ENCODE measurements around the gene FAIM2. TPM values are rescaled to one million over a fixed set of nuclear protein-coding genes. Genes with fewer than 3 reads are reported as not detected.
A peak's percentile ranks its signal among the peaks of the same experiment; 100 is the strongest.

FAIM2 gene
- total RNA-seq, 4 donors from 2014 or later: 4.1 to 10.3 (median 7.4) TPM

DNA sequence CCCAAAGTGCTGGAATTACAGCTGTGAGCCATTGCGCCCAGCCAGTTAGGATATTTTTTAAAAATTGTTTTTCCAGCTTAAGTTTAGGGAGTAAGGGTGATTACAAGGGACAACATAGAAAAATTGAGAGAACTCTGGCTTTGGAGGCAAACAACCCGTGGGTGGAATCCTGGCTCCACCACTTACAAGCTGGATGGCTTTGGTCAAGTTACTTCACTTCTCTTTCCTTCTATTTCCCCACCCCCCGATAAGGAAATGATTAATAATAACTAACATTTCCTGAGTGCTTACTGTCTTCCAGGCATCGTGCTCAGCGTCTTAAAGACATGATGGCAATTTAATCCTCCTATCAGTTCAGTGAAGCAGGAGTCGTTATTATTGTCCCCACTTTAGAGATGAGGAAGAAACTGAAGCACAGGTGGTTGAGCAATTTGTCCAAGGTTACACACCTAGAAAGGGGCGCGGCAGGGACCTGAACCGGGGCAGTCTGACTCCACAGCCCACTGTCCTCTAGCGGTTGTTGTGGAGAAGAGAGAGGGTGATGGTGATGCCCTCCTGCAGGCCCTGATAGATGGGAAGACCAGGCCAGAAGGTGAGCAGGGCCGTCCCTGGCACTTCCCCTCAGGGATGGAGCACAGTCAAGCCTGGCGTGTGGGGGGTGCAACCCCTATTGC is 16.7 kb upstream of the FAIM2 start:
- Histone ChIP-seq H3K27ac (replicated peaks in 1 of 4) (peak overlapping the region in 1 of 4 donors; percentile 23), H3K4me3 (no peak overlapping the region), H3K27me3 (peaks cover 0 to 22% (median 0%) of the 10 kb centered on the region in 4 donors), H3K36me3 (no peaks in the 10 kb centered on the region), H3K9me3 (no peaks in the 10 kb centered on the region), H3K4me1 (peaks cover 0 to 12% (median 11%) of the 10 kb centered on the region in 4 donors)
- DNase-seq (ENCODE audit: extremely low spot score): no peak
- 62% methylated on average over 12 of the region's 12 CpGs for WGBS
- intact Hi-C loops (cut with DNase I): no loop called here
- TF ChIP-seq POLR2A (IDR thresholded peaks at IDR 0.05; ENCODE audit: low read depth): no peak
- no peak for TF ChIP-seq POLR2AphosphoS5 (IDR thresholded peaks at IDR 0.05)
- no peak for TF ChIP-seq EP300 (IDR thresholded peaks at IDR 0.05)
- TF ChIP-seq, protein P1, sequence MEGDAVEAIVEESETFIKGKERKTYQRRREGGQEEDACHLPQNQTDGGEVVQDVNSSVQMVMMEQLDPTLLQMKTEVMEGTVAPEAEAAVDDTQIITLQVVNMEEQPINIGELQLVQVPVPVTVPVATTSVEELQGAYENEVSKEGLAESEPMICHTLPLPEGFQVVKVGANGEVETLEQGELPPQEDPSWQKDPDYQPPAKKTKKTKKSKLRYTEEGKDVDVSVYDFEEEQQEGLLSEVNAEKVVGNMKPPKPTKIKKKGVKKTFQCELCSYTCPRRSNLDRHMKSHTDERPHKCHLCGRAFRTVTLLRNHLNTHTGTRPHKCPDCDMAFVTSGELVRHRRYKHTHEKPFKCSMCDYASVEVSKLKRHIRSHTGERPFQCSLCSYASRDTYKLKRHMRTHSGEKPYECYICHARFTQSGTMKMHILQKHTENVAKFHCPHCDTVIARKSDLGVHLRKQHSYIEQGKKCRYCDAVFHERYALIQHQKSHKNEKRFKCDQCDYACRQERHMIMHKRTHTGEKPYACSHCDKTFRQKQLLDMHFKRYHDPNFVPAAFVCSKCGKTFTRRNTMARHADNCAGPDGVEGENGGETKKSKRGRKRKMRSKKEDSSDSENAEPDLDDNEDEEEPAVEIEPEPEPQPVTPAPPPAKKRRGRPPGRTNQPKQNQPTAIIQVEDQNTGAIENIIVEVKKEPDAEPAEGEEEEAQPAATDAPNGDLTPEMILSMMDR (IDR thresholded peaks at IDR 0.05): no peak

DNA sequence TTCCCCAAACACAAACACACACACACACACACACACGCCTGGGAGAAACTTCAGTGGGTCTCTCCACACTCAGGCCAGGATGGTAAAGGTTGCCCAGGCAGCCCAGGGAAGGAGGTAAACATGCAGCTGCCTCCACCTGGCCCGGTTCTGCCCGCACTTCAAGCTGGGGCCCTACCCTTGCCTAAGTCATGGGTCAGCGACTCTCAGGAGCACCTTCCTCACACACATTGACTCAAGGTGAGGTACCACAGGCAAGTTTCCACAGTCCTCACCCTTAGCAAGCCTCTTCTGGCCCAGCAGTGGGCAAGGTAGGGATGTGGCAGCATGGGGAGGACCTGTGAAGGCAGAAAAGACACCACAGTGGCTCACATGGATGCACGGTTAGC is 14.1 kb upstream of the FAIM2 start:
- Histone ChIP-seq H3K36me3 (no peaks in the 10 kb centered on the region), H3K4me1 (peaks cover 0 to 10% (median 7%) of the 10 kb centered on the region in 4 donors), H3K9me3 (no peaks in the 10 kb centered on the region), H3K27ac (replicated peaks in 1 of 4) (no peak overlapping the region), H3K27me3 (peaks cover 0 to 22% (median 0%) of the 10 kb centered on the region in 4 donors), H3K4me3 (no peak overlapping the region)
- TF ChIP-seq, protein P1 (IDR thresholded peaks at IDR 0.05): no peak
- TF ChIP-seq EP300 (IDR thresholded peaks at IDR 0.05) (no peak), POLR2AphosphoS5 (IDR thresholded peaks at IDR 0.05) (no peak)
- 82% methylated on average over 5 of the region's 5 CpGs for WGBS
- intact Hi-C loops (cut with DNase I): no loop called here
- DNase-seq (ENCODE audit: extremely low spot score): no peak

DNA sequence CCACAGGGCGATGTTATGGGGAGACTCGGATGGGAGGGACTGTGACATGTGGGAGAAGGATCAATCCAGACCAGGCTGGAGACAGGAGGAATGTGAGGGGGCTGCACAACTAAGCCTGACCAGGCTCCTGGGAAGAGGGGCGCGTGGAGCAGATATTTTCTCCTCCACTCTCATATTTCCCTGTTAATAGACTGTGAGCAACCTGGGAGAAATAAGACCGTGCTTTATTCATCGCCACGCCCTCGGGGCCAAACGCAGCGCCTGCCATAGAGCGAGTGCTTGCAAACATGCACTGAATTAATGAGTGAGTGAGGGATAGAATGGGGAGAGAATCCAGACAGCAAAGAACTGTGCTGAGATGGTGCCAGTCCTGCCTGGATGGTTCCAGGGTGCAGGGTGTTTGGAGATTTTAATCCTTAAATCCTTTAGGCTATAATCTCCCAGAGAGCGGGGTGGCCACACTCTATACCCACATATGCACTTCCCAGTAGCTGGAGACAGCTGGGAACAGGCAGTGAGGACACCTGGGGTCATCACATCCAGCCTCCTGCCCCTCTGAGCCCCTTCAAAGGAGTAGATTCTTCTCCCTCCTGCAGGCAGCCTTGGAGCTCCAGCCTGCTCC is 13.6 kb upstream of the FAIM2 start:
- no peak overlapping the region for H3K27ac ChIP-seq (replicated peaks in 1 of 4)
- TF ChIP-seq POLR2A (IDR thresholded peaks at IDR 0.05; ENCODE audit: low read depth) (no peak), EP300 (IDR thresholded peaks at IDR 0.05) (no peak), POLR2AphosphoS5 (IDR thresholded peaks at IDR 0.05) (no peak)
- TF ChIP-seq, protein P1 (IDR thresholded peaks at IDR 0.05): no peak
- peaks cover 0 to 22% (median 0%) of the 10 kb centered on the region in 4 donors for H3K27me3 ChIP-seq
- 88% methylated on average over 12 of the region's 12 CpGs for WGBS
- no peak for DNase-seq (ENCODE audit: extremely low spot score)
- intact Hi-C loops (cut with DNase I): no loop called here
- no peaks in the 10 kb centered on the region for H3K36me3 ChIP-seq
- H3K4me3 ChIP-seq: no peak overlapping the region
- no peaks in the 10 kb centered on the region for H3K9me3 ChIP-seq
- H3K4me1 ChIP-seq: peaks cover 0 to 6% (median 4%) of the 10 kb centered on the region in 4 donors

DNA sequence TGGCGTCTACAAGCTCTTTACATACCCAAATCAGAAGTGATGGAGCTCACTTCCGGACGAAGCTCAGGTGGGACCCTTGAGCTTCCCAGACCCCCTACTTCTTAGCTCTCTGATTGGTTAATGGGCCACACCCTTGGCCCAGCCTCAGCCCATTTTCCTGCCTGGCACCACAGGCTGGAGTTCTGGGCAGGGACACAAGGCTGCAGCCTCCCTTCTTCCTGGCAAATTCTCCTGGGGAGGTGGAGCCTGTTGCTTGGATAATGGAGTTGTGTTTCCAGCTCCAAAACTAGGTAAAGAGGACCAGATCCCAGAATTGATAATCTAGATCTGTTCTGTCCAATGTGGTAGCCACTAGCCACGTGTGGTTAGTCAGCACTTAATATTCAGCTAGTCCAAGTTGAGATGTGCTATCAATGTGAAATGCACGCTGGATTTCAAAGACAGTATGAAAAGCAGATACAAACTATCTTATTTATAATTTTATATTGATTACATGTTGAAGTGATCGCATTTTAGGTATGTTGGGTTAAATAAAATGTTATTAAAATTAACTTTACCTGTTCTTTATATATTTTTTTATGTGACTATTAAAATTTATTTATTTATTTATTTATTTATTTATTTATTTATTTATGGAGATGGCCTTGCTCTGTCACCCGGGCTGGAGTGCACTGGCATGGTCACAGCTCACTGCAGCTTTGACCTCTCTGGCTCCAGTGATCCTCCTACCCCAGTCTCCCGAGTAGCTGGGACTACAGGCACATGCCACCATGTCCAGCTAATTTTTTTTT is 12.6 kb upstream of the FAIM2 start:
- no peak overlapping the region for H3K27ac ChIP-seq (replicated peaks in 1 of 4)
- 87% methylated on average over 8 of the region's 8 CpGs for WGBS
- H3K9me3 ChIP-seq: no peaks in the 10 kb centered on the region
- H3K4me1 ChIP-seq: peaks cover 0 to 4% (median 0%) of the 10 kb centered on the region in 4 donors
- H3K27me3 ChIP-seq: peaks cover 0 to 22% (median 0%) of the 10 kb centered on the region in 4 donors
- DNase-seq (ENCODE audit: extremely low spot score): no peak
- no peak for TF ChIP-seq EP300 (IDR thresholded peaks at IDR 0.05)
- TF ChIP-seq POLR2A (IDR thresholded peaks at IDR 0.05; ENCODE audit: low read depth): no peak
- no peak for TF ChIP-seq POLR2AphosphoS5 (IDR thresholded peaks at IDR 0.05)
- TF ChIP-seq, protein P1 (IDR thresholded peaks at IDR 0.05): no peak
- no peaks in the 10 kb centered on the region for H3K36me3 ChIP-seq
- intact Hi-C loops (cut with DNase I): no loop called here
- no peak overlapping the region for H3K4me3 ChIP-seq

All from esophagus muscularis mucosa (tissue), 4 donors.